ENCODE results near the gene BLOC1S4. TPM values are rescaled to one million over a fixed set of nuclear protein-coding genes. Genes with fewer than 3 reads are reported as not detected.
A peak's percentile ranks its signal among the peaks of the same experiment; 100 is the strongest.

The BLOC1S4 gene
- total RNA-seq, 1 donor from 2014 or later: 10.7 TPM

DNA sequence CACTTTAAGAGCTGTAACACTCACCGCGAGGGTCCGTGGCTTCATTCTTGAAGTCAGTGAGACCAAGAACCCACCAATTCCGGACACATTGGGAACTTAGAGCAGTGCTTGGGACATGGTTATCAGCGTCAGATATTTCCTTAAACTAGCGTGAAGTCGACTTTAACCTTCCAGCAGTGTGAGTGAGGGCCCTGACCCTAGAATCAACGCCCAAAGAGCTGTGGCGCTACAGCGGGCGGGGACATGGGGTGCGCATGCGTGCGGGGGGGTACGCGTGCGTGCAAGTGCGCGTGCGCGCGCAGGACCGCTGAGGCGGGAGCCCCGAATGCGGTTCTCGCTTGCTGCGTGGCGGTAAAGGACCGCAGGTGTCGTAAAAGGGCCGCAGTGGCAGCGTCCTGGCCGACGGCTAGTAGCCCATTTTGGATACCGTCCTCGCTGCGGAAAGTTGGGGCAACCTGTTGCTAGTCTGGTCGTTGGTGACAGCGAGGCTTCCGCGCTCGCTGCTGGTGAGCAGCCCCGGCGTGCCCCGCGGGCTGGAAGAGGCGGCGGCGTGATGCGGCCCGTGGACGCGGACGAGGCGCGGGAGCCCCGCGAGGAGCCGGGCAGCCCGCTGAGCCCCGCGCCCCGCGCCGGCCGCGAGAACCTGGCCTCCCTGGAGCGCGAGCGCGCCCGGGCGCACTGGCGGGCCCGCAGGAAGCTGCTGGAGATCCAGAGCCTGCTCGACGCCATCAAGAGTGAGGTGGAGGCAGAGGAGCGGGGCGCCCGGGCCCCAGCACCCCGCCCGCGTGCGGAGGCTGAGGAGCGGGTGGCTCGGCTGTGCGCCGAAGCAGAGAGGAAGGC lies 42.1 kb upstream of the BLOC1S4 start:
- H3K36me3 ChIP-seq: peaks cover 13% of the 10 kb centered on the region
- H3K4me3 ChIP-seq: peak overlapping the region; percentile 78
- TF ChIP-seq, protein P1, sequence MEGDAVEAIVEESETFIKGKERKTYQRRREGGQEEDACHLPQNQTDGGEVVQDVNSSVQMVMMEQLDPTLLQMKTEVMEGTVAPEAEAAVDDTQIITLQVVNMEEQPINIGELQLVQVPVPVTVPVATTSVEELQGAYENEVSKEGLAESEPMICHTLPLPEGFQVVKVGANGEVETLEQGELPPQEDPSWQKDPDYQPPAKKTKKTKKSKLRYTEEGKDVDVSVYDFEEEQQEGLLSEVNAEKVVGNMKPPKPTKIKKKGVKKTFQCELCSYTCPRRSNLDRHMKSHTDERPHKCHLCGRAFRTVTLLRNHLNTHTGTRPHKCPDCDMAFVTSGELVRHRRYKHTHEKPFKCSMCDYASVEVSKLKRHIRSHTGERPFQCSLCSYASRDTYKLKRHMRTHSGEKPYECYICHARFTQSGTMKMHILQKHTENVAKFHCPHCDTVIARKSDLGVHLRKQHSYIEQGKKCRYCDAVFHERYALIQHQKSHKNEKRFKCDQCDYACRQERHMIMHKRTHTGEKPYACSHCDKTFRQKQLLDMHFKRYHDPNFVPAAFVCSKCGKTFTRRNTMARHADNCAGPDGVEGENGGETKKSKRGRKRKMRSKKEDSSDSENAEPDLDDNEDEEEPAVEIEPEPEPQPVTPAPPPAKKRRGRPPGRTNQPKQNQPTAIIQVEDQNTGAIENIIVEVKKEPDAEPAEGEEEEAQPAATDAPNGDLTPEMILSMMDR (IDR thresholded peaks at IDR 0.05): no peak
- peak; percentile 96 for ATAC-seq
- intact Hi-C loops (cut with DNase I): no loop called here
- H3K27me3 ChIP-seq: no peaks in the 10 kb centered on the region
- H3K4me1 ChIP-seq: peaks cover 33% of the 10 kb centered on the region
- H3K9me3 ChIP-seq: no peaks in the 10 kb centered on the region
- H3K27ac ChIP-seq: peak overlapping the region; percentile 90
- peak; percentile 97 for DNase-seq

DNA sequence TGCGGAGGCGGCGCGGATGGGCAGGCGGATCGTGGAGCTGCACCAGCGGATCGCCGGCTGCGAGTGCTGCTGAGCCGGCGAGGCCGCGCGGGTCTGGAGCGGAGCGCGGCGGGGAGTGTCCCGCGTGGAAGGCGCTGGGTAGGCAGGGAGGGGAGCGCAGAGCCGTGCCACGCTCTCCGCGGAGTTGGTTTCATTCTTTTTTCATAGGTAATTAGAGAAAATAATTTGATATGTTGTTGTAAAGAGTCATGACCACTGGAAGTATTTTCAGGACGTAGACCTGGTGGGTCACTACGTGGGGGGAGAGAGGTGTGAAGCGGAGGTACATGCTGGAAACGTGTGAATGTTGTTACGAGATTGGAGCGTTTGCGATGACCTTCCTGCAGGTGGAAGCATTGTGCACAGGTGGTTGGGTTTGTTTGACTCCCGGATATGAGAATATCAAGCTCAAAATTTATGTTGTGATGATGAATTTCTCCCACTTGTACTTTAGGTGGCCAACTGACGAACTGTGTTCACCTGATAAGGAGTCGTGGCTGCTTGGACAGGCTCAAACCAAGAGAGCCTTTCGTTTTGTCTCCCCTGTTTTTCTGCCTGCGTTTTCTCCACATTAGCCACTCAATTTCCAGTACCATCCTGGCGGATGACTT lies 41.3 kb upstream of the BLOC1S4 start:
- Histone ChIP-seq H3K27me3 (no peaks in the 10 kb centered on the region), H3K9me3 (no peaks in the 10 kb centered on the region), H3K4me3 (peak overlapping the region; percentile 78), H3K27ac (peak overlapping the region; percentile 90), H3K36me3 (peaks cover 13% of the 10 kb centered on the region), H3K4me1 (peaks cover 33% of the 10 kb centered on the region)
- ATAC-seq (peak; percentile 45), DNase-seq (no peak)
- TF ChIP-seq, protein P1 (IDR thresholded peaks at IDR 0.05): peak; percentile 48
- intact Hi-C loops (cut with DNase I): no loop called here

DNA sequence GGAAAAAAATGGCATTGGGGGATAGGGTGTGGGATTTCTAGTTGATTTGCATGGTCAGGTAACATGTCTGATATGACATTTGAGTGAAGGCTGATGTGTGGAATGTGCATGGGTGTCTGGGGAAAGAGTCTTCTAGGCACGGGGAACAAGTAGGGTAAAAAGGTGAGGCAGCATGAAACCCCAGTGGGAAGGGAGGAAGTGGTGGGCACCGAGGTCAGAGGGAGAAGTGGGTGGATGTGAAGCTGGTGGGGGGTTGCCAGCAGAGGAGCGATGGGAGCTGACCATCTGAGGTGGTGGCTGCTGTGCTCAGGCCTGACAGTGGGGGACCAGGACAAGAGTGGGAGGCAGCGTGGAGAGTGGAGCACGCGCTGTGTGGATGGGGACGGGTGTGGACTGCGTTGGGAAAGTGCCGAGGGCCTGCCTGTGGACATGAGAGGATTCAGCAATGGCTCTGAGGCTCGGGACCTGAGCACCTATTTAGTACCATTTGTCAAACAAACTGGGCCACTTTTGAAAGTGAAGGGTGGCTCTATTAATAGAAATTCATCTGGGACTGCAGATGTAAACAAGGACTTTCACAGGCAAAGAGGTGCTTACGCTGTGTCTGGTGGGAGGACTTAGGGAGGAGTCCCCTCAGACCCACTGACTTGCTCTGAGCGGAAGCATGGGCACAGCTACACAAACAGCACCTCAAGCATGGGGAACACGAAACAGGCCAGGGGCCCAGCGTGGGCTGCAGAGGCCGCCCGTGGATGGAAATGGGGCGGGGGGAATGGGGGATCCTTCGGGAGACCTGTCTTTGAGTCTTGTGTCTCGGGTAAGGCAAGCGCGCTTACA lies 39.0 kb upstream of the BLOC1S4 start:
- Histone ChIP-seq H3K9me3 (no peaks in the 10 kb centered on the region), H3K4me1 (peaks cover 33% of the 10 kb centered on the region), H3K27me3 (no peaks in the 10 kb centered on the region), H3K4me3 (no peak overlapping the region), H3K36me3 (peaks cover 13% of the 10 kb centered on the region), H3K27ac (no peak overlapping the region)
- TF ChIP-seq, protein P1 (IDR thresholded peaks at IDR 0.05): no peak
- intact Hi-C loops (cut with DNase I): no loop called here
- DNase-seq (no peak), ATAC-seq (peak; percentile 18)

DNA sequence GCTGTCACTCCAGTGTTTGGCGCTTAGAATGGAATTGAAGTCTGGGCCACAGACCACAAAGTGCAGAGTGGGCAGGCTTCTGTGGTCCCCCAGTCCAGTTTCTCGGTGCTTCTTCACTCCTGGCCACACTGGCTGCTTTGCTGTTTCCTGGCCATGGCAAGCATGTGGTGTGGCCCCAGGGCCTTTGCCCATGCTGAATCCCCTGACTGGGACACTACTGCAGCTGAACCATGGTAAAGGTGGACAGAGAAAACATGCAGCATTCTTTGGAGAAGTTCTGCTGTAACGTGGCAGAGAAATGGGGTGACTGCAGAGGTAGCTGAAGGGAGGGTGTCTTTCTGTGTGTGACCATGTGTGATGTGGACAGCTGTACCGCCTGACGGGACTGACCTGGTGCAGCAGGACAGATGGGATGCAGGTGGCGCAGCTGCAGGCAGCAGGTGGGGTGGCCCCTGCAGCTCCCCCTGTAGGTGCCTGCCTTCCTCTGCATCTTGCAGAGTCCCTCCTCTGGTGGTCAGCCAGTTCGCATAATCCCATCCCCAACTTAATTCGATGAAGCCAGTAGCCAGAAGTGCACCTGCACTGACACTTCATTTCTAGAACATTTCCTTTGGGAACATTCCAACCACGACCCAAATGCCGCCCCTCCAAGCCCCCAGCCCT lies 35.5 kb upstream of the BLOC1S4 start:
- Histone ChIP-seq H3K36me3 (peaks cover 9% of the 10 kb centered on the region), H3K27ac (no peak overlapping the region), H3K27me3 (no peaks in the 10 kb centered on the region), H3K4me1 (peaks cover 21% of the 10 kb centered on the region), H3K4me3 (no peak overlapping the region), H3K9me3 (no peaks in the 10 kb centered on the region)
- TF ChIP-seq, protein P1 (IDR thresholded peaks at IDR 0.05): no peak
- intact Hi-C loops (cut with DNase I): no loop called here
- no peak for ATAC-seq
- DNase-seq: no peak

DNA sequence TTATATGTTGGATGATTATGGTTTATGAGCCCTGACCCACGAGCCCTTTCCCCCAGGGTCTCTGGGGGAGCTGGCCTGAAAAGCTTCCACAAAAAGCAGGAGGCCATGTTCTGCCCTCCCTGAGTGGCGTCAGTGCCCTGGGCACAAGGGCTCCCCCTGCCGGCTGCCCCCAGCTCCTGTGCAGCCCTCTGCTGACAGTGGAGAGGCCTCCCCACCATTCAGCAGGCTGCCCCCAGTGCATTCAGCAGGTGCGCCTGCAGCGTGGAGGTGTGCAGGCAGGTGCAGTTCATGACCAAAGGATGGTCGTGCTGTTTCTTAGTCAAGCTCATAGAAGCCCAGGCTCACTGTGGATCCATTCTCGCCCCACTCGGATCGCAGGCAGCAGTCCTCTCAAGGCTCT lies 34.8 kb upstream of the BLOC1S4 start:
- Histone ChIP-seq H3K27me3 (no peaks in the 10 kb centered on the region), H3K36me3 (peaks cover 3% of the 10 kb centered on the region), H3K4me1 (peaks cover 14% of the 10 kb centered on the region), H3K9me3 (no peaks in the 10 kb centered on the region), H3K27ac (no peak overlapping the region), H3K4me3 (no peak overlapping the region)
- ATAC-seq: peak; percentile 16
- TF ChIP-seq, protein P1 (IDR thresholded peaks at IDR 0.05): no peak
- no peak for DNase-seq
- intact Hi-C loops (cut with DNase I): no loop called here

All from upper lobe of right lung (tissue), 1 donor.